Stimulated activated CD8-positive, alpha-beta memory T cell treated with anti-CD3 and anti-CD28 coated beads, Interleukin-7, amount 100 ng/mL, for 4 hours (primary cell): ENCODE data around the gene SMYD2.
A peak's percentile ranks its signal among the peaks of the same experiment; 100 is the strongest.

Experiments
- DNase-seq, 2 donors: peaks; one replicate each; pipeline ENCODE4 v3.0.0-alpha.2; 2020; ENCODE audit warnings: low read depth in 2 of 2

The SMYD2 gene

GRCh38 chr1:214281021-214281719 is at the start of gene SMYD2:
SMYD2 (plus strand) TSS chr1:214281159; CDS start chr1:214281255, 96 bp downstream.
- DNase-seq = peak; percentile 10 to 63

- no peak for DNase-seq
Measured at GRCh38 chr1:214233856-214234634, 46.9 kb upstream of the SMYD2 start.

GRCh38 chr1:214234635-214235025 is 46.3 kb upstream of the SMYD2 start:
- DNase-seq = no peak

- no peak for DNase-seq
Measured at GRCh38 chr1:214236477-214236876, 44.5 kb upstream of the SMYD2 start.

GRCh38 chr1:214241060-214241459 is 39.9 kb upstream of the SMYD2 start:
- DNase-seq = no peak

GRCh38 chr1:214244252-214244651 is 36.7 kb upstream of the SMYD2 start:
- DNase-seq = no peak

GRCh38 chr1:214244841-214245240 is 36.1 kb upstream of the SMYD2 start:
- no peak for DNase-seq

- no peak for DNase-seq
Measured at GRCh38 chr1:214247501-214248041, 33.4 kb upstream of the SMYD2 start.

- DNase-seq = no peak
Measured at GRCh38 chr1:214248311-214249085, 32.5 kb upstream of the SMYD2 start.

GRCh38 chr1:214249651-214250050 is 31.3 kb upstream of the SMYD2 start:
- no peak for DNase-seq

GRCh38 chr1:214251354-214251753 is 29.6 kb upstream of the SMYD2 start:
- DNase-seq = no peak

- DNase-seq = no peak
Measured at GRCh38 chr1:214255509-214255908, 25.4 kb upstream of the SMYD2 start.

GRCh38 chr1:214259353-214259977 is 21.5 kb upstream of the SMYD2 start:
- no peak for DNase-seq

- no peak for DNase-seq
Measured at GRCh38 chr1:214260561-214261205, 20.3 kb upstream of the SMYD2 start.

- DNase-seq = peak; percentile 61 to 62
Measured at GRCh38 chr1:214261206-214262123, 19.5 kb upstream of the SMYD2 start.

GRCh38 chr1:214264196-214264595 is 16.8 kb upstream of the SMYD2 start:
- no peak for DNase-seq

- DNase-seq = no peak
Measured at GRCh38 chr1:214264976-214265375, 16.0 kb upstream of the SMYD2 start.

- DNase-seq = no peak
Measured at GRCh38 chr1:214270097-214270650, 10.8 kb upstream of the SMYD2 start.

- DNase-seq = no peak
Measured at GRCh38 chr1:214271174-214271858, 9.6 kb upstream of the SMYD2 start.
